Measurements from ENCODE around the gene KLF16.

DNA sequence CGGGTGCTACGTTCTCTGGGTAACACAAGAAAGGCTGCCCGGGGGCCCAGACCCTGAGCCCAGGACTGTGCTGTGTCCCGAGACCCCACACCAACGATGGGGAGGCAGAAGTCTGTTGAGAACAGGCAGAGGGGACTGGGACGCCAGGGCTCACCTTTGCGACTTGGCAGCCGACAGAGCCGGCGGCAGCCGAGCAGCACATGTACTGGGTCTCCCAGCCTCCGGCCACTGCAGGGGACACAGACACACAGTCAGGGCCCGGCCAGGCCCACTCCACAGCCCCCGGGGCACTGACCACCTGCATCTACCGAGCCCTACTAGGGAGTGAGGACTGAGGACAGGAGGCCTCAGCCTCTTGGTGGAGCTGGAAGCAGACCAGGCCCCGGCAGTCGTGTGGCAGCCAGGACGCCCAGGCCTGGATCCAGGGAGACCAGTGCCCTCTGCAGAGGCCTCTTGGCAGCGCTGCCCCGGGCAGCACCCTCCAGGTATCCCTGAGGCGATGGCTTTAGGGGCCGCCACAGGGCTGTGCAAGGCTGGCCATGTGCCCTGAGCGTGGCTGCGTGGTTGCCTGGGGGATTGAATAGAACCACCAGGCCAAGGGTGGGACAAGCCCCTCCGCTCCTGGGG, 45.7 kb downstream of the KLF16 start:
- TF ChIP-seq, protein P1, sequence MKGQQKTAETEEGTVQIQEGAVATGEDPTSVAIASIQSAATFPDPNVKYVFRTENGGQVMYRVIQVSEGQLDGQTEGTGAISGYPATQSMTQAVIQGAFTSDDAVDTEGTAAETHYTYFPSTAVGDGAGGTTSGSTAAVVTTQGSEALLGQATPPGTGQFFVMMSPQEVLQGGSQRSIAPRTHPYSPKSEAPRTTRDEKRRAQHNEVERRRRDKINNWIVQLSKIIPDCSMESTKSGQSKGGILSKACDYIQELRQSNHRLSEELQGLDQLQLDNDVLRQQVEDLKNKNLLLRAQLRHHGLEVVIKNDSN (CRISPR knock-in tag; IDR thresholded peaks at IDR 0.05) = no peak
- TF ChIP-seq CTCF (IDR thresholded peaks at IDR 0.05 in 2 of 3, conservative IDR thresholded peaks at IDR 0.05 in 1 of 3; ENCODE audit: insufficient read depth in 2 of 3, low read depth in 1 of 3, low read length in 3 of 3) (no peak), POLR2A (conservative IDR thresholded peaks at IDR 0.05) (no peak), ZNF280A (IDR thresholded peaks at IDR 0.05; ENCODE audit: low read depth, partially characterized antibody) (no peak), NFIC (IDR thresholded peaks at IDR 0.05) (no peak), PTBP1 (IDR thresholded peaks at IDR 0.05; ENCODE audit: low read depth, low read length) (no peak), ZNF146 (CRISPR knock-in tag; IDR thresholded peaks at IDR 0.05; ENCODE audit: unreplicated experiment) (no peak), ZBTB34 (CRISPR knock-in tag; IDR thresholded peaks at IDR 0.05) (no peak), SP1 (CRISPR knock-in tag; IDR thresholded peaks at IDR 0.05) (no peak), SREBF2 (CRISPR knock-in tag; IDR thresholded peaks at IDR 0.05) (no peak), GTF2E2 (tag; IDR thresholded peaks at IDR 0.05) (no peak)
